ENCODE results near the gene H2BW1.
"Not testable (repeated sequence)": the region's sequence is repeated elsewhere in the genome, so short reads cannot be mapped to it uniquely, and the experiment has no call there.

The H2BW1 gene

GRCh38 chrX:104013606-104014005 lies at the start of gene H2BW1:
Gene H2BW1, minus strand, starts transcription at chrX:104013708. Its CDS starts 132 bp downstream, at chrX:104013576.
- DNase-seq: no peak

- not testable (repeated sequence) for DNase-seq
Observed at GRCh38 chrX:104062636-104063035, 49.1 kb upstream of the H2BW1 start.

- not testable (repeated sequence) for DNase-seq
Observed at GRCh38 chrX:104054956-104055355, 41.4 kb upstream of the H2BW1 start.

GRCh38 chrX:104047171-104047570 lies 33.7 kb upstream of the H2BW1 start:
- DNase-seq: no peak

GRCh38 chrX:104045642-104046041 lies 32.1 kb upstream of the H2BW1 start:
- DNase-seq: no peak

- DNase-seq: no peak
Observed at GRCh38 chrX:104041003-104041402, 27.5 kb upstream of the H2BW1 start.

- no peak for DNase-seq
Observed at GRCh38 chrX:104039689-104040505, 26.4 kb upstream of the H2BW1 start, which contains the start of gene H2BW2. Gene H2BW2, plus strand, starts transcription at chrX:104039956. Its CDS starts 39 bp downstream, at chrX:104039995.

- no peak for DNase-seq
Observed at GRCh38 chrX:104018126-104018525, 4.6 kb upstream of the H2BW1 start.

- DNase-seq: not testable (repeated sequence)
Observed at GRCh38 chrX:104015576-104015975, 2.1 kb upstream of the H2BW1 start.

GRCh38 chrX:104013158-104013557 lies 350 bp downstream of the H2BW1 start:
- DNase-seq: no peak

GRCh38 chrX:104008831-104009230 lies 4.7 kb downstream of the H2BW1 start:
- DNase-seq: no peak

- no peak for DNase-seq
Observed at GRCh38 chrX:103999234-103999633, 14.3 kb downstream of the H2BW1 start.

GRCh38 chrX:103983508-103983907 lies 30.0 kb downstream of the H2BW1 start:
- DNase-seq: not testable (repeated sequence)

- DNase-seq: not testable (repeated sequence)
Observed at GRCh38 chrX:103962411-103963278, 50.9 kb downstream of the H2BW1 start, which contains the start of gene TMSB15B. Gene TMSB15B, plus strand, starts transcription at chrX:103962627.

All from left hindlimb (tissue), 1 donor.